Retinal pigment epithelial cell (primary cell): ENCODE results near the gene OR13C8.

Source experiments
- DNase-seq: peaks from one replicate; pipeline ENCODE4 v3.0.0-alpha.2; 2010; ENCODE audit warnings: low read depth
- H3K4me3 ChIP-seq: 2 replicates; pipeline ENCODE4 v1.5.1; 2011; ENCODE audit warnings: mild to moderate bottlenecking, low read length, control low read depth, moderate library complexity
- CTCF ChIP-seq: conservative IDR thresholded peaks from 2 replicates; pipeline ENCODE4 v1.5.1; 2011; ENCODE audit warnings: low read depth, low read length, control low read depth, inconsistent platforms

OR13C8 gene

GRCh38 chr9:104611213-104611612 is 42.2 kb downstream of the OR13C8 start:
- TF ChIP-seq CTCF: no peak
- DNase-seq: no peak
- no peak overlapping the region for H3K4me3 ChIP-seq

- TF ChIP-seq CTCF: no peak
- no peak overlapping the region for H3K4me3 ChIP-seq
- DNase-seq: no peak
Observed at GRCh38 chr9:104617418-104617817, 48.5 kb downstream of the OR13C8 start.

- no peak for DNase-seq
- H3K4me3 ChIP-seq: no peak within 1 kb of the TSS
- TF ChIP-seq CTCF: no peak
Observed at GRCh38 chr9:104618104-104618503, 49.1 kb downstream of the OR13C8 start, which contains the start of gene OR13C9. OR13C9 (minus strand) TSS chr9:104618204; CDS start chr9:104618204, 0 bp downstream.
